K562 (cell line): ENCODE results near the gene PVALEF. TPM values are rescaled to one million over a fixed set of nuclear protein-coding genes. Genes with fewer than 3 reads are reported as not detected.
A peak's percentile ranks its signal among the peaks of the same experiment; 100 is the strongest.

ENCODE experiments used
- ATF1 ChIP-seq, 2 experiments: fragments of 450-650 bp in 1 of 2; IDR thresholded peaks; 2 replicates each; pipeline ENCODE4 v1.6.1; 2016; ENCODE audit warnings: missing compliant biosample characterization in 1 of 2, missing genetic modification characterization in 1 of 2
- E2F5 ChIP-seq: sonication (generic); formaldehyde crosslinking; IDR thresholded peaks from 2 replicates; pipeline ENCODE4 v1.8.0; 2022; ENCODE audit warnings: mild to moderate bottlenecking, missing genetic modification reagents
- MECOM ChIP-seq: fragments of 250-450 bp; sonication (Bioruptor Pico); IDR thresholded peaks from 2 replicates; pipeline ENCODE4 v1.8.0; 2022; ENCODE audit warnings: inconsistent platforms
- MEF2A ChIP-seq: IDR thresholded peaks from 2 replicates; pipeline ENCODE4 v1.6.1; 2011; ENCODE audit warnings: low read depth, mild to moderate bottlenecking, low read length, moderate library complexity; ENCODE audit not compliant: control insufficient read depth
- MGA ChIP-seq: fragments of 450-650 bp; IDR thresholded peaks from 2 replicates; pipeline ENCODE4 v1.6.1; 2016; ENCODE audit warnings: mild to moderate bottlenecking, moderate library complexity
- POU5F1 ChIP-seq: fragments of 150-350 bp; IDR thresholded peaks from 2 replicates; pipeline ENCODE4 v1.6.1; 2014; ENCODE audit warnings: borderline replicate concordance, low read length, low read depth, mild to moderate bottlenecking; ENCODE audit not compliant: partially characterized antibody
- ZNF740 ChIP-seq, 3 experiments: fragments of 200-800 bp in 1 of 3; sonication (Bioruptor generic) in 1 of 3; sonication (generic) in 1 of 3; formaldehyde crosslinking in 1 of 3; IDR thresholded peaks; 2 replicates each; pipeline versions ENCODE4 v1.6.1 to v1.8.0; 2016 to 2022; ENCODE audit warnings: mild to moderate bottlenecking in 2 of 3, missing compliant biosample characterization in 2 of 3, missing genetic modification characterization in 2 of 3, missing genetic modification reagents in 1 of 3
- polyA plus RNA-seq, 8 experiments: library from polyadenylated mRNA; depleted of rRNA in 4 of 8; stranded (reverse) in 5 of 8; unstranded in 3 of 8; fragments of >200 nt; fragmentation: Nextera tagmentation in 2 of 8; fragmentation: Illumina TruSeq in 1 of 8; extraction: Ambion mirVana in 2 of 8; extraction: Trizol in 1 of 8; gene quantifications; 2 replicates each; pipeline versions ENCODE4 v1.2.1 to v1.2.3, GENCODE V29; 2011 to 2014; ENCODE audit warnings: inconsistent platforms in 1 of 8, missing spikeins in 1 of 8
- total RNA-seq, 7 experiments: library from RNA; depleted of rRNA in 6 of 7; stranded (reverse); fragments of >200 nt in 6 of 7; fragmentation: Illumina TruSeq in 2 of 7; extraction: Trizol in 2 of 7; gene quantifications; 2 replicates each; pipeline versions ENCODE4 v1.2.1 to v1.2.3, GENCODE V29; 2011 to 2021; ENCODE audit warnings: low replicate concordance in 1 of 7
- TF ChIP-seq, protein P1 (sequence below): fragments of 450-650 bp; formaldehyde crosslinking; IDR thresholded peaks from 2 replicates; pipeline ENCODE4 v1.4.0; 2022; ENCODE audit warnings: missing genetic modification characterization

The PVALEF gene
- total and polyA plus RNA-seq, 9 of the 15 experiments (the other 6 are each of a cell fraction or from before 2014, with no cell fraction given): not detected

DNA sequence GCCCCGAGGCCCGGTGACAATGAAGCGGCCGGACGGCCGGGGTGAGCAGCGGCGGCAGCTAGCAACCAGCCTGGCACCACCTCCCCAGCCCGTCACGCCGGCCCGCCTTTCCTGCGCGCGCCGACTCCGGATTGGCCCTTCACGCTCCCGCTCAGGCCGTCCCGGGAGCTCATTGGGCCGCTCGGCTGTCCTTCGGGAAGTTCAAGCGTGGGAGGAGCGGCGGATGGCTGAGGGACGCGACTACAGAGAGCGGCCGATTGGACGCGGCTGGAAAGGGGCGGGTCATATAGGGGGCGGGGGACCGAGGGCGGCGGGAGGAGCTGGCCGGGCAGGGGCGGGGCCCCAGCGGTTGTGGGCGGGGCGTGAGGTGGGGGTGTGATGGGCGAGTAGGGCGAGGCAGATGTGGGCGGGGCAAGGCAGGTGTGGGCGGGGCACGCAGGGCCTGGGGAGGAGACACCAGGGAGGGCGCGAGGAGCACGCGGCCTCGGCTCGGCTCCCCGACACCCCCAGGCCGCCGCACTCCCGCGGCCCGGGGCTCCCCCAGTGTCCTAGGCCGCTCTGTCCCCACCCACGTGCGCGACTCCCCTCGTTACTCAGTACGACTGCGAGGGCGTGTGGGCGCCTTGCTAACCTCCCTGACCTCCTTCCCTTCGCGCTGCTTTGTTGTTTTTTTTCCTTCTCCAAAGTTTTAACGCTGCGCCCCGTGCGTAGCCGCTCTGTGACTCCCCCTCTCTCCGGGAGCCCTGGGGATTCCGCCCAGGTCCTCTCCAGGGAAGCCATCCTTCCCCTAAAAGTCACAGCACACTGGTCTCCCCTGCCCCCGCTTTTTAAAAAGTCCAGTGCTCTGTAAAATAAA lies 57.8 kb downstream of the PVALEF start, which contains the start of gene CEP131 (continued):
- TF ChIP-seq MGA: peak; percentile 99
- no peak for TF ChIP-seq MECOM
- TF ChIP-seq E2F5: peak; percentile 36; the same call in 1 of the 2 replicates
- TF ChIP-seq MEF2A: no peak
- TF ChIP-seq POU5F1: no peak
- TF ChIP-seq, protein P1, sequence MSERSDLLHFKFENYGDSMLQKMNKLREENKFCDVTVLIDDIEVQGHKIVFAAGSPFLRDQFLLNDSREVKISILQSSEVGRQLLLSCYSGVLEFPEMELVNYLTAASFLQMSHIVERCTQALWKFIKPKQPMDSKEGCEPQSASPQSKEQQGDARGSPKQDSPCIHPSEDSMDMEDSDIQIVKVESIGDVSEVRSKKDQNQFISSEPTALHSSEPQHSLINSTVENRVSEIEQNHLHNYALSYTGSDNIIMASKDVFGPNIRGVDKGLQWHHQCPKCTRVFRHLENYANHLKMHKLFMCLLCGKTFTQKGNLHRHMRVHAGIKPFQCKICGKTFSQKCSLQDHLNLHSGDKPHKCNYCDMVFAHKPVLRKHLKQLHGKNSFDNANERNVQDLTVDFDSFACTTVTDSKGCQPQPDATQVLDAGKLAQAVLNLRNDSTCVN (CRISPR knock-in tag): peak; percentile 46; the same call in 1 of the 2 replicates
- peak; percentile 70 for TF ChIP-seq ZNF740 (CRISPR knock-in tag; IDR thresholded peaks at IDR 0.05)
- no peak; a peak in 2 of 4 replicates for TF ChIP-seq ZNF740 (tag; IDR thresholded peaks at IDR 0.05)
- peak; percentile 58; the same call in 1 of the 2 replicates for TF ChIP-seq ATF1 (CRISPR knock-in tag; IDR thresholded peaks at IDR 0.05)
- peak; percentile 91 for TF ChIP-seq ATF1 (tag; IDR thresholded peaks at IDR 0.05)
